ENCODE data around the gene SLC8A2.

Gene SLC8A2, protein sequence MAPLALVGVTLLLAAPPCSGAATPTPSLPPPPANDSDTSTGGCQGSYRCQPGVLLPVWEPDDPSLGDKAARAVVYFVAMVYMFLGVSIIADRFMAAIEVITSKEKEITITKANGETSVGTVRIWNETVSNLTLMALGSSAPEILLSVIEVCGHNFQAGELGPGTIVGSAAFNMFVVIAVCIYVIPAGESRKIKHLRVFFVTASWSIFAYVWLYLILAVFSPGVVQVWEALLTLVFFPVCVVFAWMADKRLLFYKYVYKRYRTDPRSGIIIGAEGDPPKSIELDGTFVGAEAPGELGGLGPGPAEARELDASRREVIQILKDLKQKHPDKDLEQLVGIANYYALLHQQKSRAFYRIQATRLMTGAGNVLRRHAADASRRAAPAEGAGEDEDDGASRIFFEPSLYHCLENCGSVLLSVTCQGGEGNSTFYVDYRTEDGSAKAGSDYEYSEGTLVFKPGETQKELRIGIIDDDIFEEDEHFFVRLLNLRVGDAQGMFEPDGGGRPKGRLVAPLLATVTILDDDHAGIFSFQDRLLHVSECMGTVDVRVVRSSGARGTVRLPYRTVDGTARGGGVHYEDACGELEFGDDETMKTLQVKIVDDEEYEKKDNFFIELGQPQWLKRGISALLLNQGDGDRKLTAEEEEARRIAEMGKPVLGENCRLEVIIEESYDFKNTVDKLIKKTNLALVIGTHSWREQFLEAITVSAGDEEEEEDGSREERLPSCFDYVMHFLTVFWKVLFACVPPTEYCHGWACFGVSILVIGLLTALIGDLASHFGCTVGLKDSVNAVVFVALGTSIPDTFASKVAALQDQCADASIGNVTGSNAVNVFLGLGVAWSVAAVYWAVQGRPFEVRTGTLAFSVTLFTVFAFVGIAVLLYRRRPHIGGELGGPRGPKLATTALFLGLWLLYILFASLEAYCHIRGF

DNA sequence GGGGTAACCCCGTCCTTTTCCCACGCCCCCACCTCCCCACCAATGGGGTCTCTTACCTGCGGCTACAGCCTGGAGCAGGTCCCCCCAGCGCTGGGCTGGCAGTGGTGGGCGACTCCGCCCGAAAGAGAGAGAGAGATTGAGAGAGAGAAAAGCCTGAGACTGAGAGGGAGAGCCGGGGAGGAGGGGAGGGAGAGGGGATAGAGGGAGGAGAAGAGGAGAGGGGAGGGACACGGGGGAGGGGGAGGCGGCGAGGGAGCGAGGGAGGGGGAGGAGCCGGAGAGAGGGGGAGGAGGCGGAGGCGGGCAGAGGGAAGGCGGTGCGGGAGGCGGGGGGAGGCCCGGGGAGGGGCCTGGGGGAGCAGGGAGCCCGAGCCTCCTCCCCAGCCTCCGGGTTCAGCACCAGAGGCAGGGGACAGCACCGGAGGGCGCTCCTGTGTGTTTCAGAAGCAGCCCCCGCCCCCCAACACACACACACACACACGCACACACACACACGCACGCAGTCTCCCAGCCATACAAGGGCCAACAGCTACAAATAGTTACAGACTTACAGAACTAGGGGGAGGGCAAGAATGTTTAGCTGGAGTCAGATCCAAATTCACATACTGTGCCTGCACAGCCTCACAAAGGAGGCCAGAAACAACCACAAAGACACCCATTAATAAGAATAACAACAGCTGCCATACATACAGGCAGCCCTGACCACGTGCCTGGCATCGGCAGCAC lies at the start of gene SLC8A2:
Gene SLC8A2, minus strand, starts transcription at position 161 of the 725 bp plus-strand sequence. CDS start 5,490 bp downstream, outside the sequence.
- peak; percentile 79 for DNase-seq (ENCODE audit: low read depth)

DNA sequence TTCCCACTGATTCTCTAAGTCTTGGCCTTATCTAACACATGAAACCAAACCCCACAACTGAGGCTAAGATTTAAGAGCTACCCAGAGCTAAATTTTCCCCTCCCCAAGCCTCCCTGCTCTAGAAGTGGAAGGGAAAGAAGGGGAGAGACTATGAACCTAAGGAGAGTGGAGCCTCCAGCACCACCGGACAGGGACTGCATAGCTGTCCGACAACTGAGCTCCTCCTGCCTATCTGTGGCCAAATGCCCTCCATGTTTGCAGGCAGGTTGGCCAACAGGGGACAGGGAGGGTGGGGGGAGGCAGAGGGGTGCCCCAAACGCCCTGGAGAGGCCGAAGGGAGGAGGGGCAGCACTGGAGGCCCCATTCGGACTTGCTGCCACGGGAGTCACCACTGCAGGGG lies 49.1 kb upstream of the SLC8A2 start:
- DNase-seq (ENCODE audit: low read depth): no peak

DNA sequence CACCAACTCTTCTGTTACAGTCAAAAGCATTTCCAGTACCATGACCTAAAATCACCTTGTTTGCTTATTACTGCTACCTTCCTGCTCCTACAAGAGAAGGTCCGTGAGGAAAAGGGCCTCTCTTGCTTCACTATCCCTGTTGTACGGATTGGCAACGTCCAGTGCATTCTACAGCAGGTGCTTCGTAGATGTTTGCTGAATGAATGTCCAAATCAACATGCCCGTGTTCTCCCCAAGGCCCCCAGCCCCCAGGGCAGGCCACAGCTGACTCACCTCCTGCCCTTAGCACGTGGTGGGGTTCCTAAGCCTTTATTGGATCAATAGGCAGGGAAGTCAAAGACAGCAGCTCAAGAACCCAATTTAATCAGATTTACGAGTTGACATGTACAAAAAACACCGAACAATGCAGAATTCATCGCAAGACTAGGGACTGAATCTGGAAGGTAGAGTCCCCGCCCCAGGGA lies 48.7 kb upstream of the SLC8A2 start:
- no peak for DNase-seq (ENCODE audit: low read depth)

DNA sequence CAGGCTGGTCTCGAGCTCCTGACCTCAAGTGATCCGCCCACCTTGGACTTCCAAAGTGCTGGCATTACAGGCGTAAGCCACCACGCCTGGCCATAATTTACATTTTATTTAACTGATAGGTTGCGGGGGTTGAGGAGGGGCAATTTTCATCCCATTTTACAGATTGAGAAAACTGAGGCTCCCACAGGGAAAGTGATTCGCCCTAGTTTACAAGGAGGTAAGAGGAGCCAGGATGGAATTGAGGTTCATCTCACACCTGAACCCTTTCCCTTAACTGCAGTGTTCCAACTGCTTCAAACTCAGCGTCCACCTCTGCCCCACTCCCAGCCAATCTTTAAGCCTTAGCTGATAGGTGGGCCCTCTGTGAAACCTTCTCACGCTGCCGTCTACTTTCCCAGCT lies 47.2 kb upstream of the SLC8A2 start:
- no peak for DNase-seq (ENCODE audit: low read depth)

DNA sequence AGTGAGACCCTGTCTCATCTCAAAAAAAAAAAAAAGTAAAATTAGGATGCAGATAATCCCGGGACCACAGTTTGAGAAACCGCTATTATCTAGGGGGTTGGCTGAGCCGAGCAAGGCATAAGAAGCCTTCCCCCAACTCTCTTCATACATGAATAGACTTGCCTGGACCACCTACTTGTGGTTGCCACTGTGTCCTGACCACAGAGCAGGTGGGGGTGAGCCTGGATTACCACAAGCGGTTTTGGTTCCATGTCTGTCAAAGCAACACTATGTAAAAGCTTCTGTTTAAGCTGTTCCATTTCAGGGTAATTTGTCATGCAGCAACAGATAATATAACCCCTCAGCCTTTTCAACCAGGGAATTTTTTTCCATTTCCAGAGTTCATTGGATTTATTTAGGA lies 46.4 kb upstream of the SLC8A2 start:
- DNase-seq (ENCODE audit: low read depth): no peak

DNA sequence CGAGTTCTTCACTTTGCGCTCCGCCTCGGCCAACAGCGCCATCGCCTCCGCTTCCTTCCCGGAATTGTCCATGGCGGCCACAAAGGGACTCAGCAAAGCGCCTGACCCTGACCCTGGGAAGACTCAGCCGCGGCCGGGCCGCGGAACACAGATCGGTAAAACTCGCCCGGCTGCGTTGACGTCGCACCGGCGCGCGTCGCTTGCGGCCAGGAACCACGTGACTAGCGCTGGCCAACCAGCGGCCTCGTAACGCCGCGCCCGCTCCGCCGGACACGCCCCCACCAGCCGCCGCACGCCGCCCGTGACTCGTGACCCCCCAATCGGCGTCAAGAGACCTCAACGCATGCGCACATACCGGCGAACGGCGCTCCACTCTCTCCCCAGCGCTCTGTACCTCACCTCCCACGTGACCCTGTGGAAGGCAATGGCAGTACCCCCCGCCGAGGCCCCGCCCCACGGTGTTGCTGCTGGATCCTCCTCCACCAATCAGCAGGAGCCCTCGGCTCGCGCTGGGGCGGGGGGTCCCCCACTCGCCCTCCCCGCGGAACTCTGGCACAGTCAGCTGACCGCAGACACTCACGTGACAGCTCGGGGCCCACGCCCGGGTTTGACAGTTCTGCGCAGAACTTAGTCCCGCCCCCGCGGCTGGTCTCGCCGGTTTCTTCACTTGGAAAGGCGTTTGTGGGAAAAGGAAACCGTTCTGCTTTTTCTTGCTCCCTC lies 43.3 kb upstream of the SLC8A2 start, which contains the start of gene NAPA:
Gene NAPA, minus strand, starts transcription at position 195 of the 720 bp plus-strand sequence. Its CDS starts 123 bp downstream, at position 72.
- DNase-seq (ENCODE audit: low read depth): peak; percentile 100

DNA sequence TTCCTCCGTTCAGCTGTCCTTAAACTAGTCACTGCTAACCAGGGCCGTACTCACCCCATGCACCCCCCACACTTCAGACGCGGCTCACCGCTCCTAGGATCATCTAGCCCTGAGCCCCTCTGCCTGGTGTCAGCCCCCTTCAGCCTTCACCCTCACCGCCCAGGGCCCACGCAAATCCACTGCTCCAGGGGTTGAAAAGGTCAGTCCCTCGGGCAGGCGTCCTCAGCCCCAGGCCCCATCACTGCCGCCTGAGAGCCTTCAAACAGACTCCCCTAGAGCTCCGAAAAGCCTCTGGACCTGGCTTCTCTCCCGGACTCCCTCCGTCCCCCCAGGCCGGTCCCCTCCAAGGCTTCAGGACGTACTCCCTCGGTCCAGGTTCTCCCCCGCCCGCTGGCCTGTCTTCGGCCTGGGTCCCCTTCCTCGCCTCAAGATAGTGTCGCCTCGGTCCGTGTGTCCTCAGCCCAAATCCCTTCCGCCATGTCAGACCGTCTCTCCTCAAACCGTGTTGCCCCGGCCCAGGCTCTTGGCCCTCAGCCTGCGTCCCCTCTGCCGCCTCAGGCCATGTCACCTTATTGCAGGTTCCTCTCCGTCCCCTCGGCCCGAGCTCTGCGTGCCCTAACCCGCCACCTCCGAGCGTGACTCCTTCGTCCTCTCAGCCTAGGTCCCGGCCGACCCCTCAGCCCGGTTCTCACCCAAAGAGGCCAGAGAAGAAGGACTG lies 42.6 kb upstream of the SLC8A2 start:
- peak; percentile 12 for DNase-seq (ENCODE audit: low read depth)

DNA sequence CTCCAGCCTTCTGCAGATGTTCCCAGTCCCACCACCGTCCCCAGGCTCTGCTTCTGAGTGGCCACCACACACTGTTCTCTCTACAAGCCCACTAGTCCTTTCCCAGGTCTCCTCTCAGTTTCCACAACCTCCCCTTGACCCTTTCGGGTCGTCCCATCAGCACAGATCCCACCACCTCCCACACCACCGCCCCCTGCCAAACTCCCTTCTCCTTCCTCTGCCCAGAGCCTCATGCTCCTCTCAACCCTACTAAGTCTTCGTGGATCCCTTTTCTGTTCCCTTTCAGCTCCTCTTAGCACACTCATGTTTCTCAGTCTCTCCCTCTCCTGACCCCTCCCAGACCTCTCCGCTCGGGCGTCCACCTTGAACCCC lies 41.2 kb upstream of the SLC8A2 start:
- DNase-seq (ENCODE audit: low read depth): no peak

DNA sequence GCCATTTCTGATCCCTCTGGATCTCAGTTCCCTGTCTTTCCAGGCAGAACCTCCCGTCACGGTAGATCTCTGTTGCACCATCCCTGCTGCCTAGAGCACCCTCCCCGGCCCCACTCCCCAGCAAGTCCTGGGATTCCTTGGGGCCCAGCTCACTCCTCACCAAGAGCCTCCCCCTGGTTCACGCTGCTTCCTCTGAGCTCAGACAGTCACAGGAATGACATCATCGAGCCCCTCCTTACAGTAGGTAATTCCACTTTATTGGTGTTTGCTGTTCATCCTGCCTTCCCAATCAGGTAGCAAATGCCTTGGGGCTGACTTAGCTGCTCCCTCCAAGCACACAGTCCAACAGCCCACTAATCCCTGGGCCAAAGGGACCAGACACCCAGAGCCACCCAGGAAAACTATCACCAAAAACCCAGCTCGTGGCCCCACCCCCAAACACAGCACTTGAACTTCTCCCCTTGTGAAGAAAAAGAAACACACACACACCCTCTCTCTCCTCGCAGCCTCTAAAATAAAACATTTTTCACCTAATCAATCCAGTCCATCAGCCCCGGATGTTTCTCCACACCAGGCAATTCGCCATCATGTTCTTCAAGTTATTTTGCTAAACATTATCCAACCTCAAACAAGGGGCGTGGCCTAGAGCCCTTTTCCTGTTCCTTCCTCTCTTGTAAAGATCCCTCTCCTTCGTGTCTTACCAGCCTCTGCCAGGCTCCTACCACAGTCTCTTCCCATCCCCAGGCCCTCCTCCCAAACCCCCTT lies 40.7 kb upstream of the SLC8A2 start:
- peak; percentile 68 for DNase-seq (ENCODE audit: low read depth)

DNA sequence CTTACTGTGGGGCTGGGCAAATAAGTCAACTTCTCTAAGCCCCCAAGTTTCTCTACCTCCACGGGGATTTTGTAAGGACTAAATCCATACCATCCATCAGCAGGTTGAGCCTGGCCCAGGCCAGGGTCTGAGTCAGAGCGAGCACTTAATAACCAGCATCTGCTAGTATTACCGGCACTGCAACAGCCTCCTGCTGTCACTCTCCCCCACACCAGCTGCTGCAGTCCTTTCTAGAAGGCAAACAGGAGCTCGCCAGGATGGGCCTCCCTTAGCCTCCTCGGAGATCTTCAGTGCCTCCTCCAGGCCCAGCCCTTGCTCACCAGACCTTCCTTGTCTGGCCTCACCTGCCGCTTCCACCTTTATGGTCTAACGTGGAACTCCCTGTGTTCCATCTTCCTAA lies 40.0 kb upstream of the SLC8A2 start:
- no peak for DNase-seq (ENCODE audit: low read depth)

DNA sequence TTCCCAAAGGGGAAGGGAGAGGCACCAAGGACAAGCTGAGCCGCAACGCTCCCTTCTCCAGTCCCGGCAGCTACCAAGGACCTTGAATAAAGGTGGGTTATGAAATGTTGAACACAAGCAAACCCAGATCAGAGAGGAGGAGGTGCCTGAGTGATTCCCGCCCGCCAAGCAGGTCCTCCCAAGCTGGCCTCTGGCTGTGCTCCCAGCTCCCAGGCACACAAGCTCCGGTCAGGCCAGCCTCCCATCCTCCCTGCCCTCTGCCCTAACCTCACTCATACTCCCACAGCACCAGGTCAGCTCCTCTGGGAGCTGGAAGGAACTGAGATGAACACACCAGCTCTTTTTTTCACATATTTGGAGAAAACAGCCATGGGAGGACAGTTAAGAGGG lies 39.4 kb upstream of the SLC8A2 start:
- DNase-seq (ENCODE audit: low read depth): no peak

DNA sequence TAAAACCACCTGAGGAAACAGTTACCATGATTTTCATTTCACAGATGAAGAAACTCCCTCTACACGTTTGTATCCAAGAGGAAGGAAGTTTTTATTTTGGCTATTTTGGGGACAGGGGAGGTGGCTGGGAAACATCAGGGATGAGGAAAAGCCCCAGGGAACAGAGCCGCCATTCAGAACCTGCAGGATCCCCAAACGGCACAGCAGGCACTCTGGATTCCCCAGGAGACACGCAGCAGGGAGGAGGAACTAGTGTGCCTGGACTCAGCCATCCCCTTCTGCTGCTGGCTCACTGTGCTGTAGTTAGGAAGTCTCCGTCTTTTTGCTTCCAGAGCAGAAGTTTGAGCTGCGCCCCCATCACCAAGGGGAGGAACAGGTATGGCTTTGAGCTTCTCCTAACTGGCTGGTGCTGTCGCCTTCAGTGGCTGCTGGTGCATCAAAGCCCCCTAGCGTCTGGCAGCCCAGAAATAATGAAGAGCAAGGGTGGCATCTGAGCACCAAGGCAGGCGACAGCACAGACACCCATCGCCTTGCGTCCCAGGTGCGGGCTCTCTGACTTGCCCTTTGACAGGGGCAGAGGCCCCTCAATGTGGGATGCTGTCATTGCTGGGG lies 38.9 kb upstream of the SLC8A2 start:
- no peak for DNase-seq (ENCODE audit: low read depth)

DNA sequence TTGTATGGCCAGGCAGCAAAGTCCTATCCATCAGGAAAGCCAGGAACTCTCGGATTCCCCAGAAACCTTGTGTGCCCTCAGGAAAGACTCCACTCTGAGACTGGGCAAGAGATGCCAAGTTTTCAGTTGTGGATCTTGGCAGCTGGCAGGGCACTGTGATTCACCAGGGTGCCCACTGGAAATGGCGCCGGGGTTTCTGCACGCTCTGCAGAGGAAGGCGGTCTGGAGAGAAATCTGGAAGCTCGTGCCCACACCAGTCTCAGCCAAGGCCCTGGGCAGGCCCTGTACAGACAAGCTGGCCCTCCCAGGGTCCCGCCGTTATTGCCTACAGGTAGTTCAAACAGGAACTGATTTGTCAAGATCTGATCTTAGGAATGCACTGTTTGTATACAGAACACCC lies 38.3 kb upstream of the SLC8A2 start:
- DNase-seq (ENCODE audit: low read depth): no peak

DNA sequence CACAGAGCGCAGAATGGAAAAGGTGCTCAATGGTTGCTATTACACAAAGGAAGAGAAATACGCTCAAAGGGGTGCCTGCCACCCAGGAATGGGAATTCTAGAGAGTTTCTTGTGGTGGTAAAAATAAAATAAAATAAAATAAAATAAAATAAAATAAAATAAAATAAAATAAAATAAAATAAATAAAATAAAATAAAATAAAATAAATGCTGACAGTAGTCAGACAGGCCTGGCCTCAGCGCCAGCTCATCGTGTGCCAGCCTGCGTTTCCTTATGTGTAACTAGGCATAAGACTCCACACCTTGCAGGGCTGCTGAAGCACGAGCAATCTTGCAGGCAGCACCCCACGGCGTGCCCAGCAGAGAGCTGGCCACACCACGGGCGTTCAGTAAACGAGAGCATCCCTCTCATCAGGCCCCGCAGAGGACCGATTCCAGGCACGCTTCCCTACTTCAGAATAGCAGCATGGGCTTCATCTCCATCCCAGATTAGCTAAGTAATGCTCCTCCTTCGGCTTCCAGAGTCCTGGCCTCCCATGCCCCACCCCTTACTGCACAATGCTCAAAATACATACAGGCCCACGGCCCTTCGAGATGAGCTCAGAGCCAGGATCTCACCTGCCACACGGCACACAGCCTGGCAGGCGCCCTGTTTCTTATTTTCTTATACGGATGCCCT lies 37.6 kb upstream of the SLC8A2 start:
- no peak for DNase-seq (ENCODE audit: low read depth)

DNA sequence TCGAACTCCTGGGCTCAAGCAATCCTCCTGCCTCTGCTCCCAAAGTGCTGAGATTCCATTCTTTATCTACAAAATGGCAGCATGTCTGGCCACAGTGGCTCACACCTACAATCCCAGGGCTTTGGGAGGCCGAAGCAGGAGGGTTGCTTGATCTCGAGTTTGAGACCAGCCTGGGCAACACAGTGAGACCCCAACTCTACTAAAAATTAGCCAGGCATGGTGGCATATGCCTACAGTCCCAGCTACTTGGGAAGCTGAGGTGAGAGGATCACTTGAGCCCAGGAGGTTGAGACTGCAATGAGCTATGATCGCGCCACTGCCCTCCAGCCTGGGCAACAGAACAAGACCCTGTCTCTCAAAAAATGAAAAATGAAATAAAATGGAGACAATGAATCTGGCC lies 37.0 kb upstream of the SLC8A2 start:
- DNase-seq (ENCODE audit: low read depth): no peak

DNA sequence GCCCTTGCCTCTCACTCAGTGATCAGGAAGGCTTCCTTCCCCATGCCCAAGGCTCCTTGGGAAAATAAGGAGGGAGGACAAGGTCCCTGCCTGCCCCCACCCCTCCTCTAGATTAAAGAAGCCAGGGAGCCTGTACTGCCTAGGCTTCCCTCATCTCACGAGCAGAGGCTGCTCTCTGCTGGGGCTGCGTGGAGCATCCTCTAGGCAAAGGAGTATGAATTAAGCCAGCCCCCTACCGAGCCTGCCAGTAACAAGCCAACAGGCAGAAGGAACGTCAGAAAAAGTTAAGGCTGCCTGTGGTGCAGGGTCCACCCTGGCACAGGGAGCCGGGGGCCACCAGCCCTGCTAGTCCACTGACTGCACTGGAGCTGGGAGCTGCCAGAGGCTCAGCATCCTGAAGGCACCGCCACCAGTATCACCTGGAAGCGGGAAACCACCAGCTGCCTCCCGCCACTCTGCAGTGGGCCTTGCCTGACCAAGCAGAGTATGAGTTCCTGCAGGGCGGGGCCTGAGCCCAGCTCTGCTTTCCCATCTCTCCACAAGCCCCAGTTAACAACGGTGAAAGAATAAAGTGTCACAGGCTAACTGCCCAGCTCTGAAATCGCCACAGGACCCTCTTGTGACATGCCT lies 36.3 kb upstream of the SLC8A2 start:
- no peak for DNase-seq (ENCODE audit: low read depth)

DNA sequence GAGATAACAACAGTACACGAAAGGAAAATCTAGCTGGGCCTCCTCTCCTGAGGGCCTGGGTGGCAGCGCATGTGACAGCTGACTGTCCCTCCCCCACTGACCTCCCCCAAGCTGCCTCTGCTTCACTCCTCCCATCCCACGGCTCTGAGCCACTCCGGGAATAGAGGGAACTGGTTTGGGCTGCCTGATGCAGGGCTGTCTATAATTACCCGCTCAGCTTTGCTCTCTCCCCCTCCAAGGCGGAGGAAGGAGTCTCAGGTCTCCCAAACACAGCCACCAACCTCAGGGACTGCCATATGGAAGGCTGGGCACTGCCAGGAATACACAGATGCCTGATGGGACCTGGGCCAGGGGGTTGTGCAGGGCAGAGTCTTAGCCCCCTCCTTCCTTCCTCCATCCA lies 35.3 kb upstream of the SLC8A2 start:
- DNase-seq (ENCODE audit: low read depth): no peak

DNA sequence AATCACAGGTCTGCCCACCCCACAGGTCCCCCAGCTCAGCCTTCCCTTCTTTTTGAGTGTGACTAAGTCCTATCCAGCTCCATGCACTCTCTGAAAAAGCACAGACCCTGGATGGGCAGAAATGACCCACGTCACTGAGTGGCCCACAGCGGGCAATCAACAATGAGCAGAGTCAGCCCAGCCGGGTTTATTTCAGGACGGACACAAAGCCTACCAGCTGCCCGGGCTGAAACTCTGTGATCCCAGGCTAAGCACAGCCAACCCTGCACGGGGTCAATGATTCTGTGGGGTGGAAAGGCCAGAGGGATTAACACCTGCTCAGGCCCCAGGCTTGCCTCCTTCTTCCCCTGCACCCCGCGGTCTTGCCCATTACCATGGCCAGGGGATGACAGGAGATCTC lies 34.8 kb upstream of the SLC8A2 start:
- no peak for DNase-seq (ENCODE audit: low read depth)

DNA sequence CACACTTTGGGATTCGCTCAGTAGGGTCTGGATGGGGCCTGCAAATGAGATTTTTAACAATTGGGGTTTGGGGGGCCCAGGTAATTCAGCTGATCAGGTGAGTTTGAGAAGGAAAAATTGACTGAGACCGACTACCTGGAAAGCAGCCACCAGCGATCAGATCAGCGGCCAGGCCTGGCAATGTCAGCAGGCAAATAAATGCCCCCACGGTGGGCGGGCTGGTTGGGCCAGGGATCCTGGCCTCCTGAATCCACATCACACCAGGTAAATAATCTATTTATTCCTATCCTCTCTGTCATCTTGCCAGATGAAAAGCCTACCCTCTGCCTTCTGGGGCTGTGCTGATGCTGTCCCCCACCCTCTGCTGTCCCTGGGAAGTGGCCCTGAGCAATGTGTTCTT lies 33.8 kb upstream of the SLC8A2 start:
- DNase-seq (ENCODE audit: low read depth): no peak
